HG02798 (cell line): ENCODE results near the gene KCNJ8.

Source experiments
- ATAC-seq: cut with Tn5 transposase; IDR thresholded peaks from one replicate; pipeline ENCODE4 v1.9.1; 2021; ENCODE audit warnings: mild to moderate bottlenecking; ENCODE audit not compliant: unreplicated experiment, poor library complexity

The KCNJ8 gene

GRCh38 chr12:21718944-21719650 is 55.4 kb downstream of the KCNJ8 start:
- no peak for ATAC-seq

GRCh38 chr12:21718403-21718802 is 56.1 kb downstream of the KCNJ8 start:
- no peak for ATAC-seq

- ATAC-seq, result no peak
These were observed 56.7 kb downstream of the KCNJ8 start for GRCh38 chr12:21717767-21718166.

DNA sequence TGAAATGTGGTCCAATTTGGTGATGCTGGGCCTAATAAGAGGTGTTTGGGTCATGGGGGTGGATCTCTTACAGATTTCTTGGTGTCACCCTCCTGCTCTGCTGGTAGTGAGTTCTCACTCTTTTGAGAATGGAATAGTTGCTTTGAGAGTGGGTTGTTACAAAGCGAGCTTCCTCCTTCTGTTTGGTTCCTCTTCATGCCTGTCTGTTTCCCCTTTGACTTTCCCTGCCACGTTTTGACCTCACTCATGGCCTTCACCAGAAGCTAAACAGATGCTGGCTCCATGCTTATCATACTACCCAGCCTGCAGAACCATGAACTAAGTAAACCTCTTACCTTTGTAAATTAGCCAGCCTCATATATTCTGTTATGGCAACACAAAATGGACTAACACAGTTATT is 59.1 kb downstream of the KCNJ8 start:
- no peak for ATAC-seq
